Lung (tissue), 12 donors: ENCODE data around the gene FANCC. TPM values are rescaled to one million over a fixed set of nuclear protein-coding genes. Genes with fewer than 3 reads are reported as not detected.

Source experiments
- ATAC-seq: fragments of 200-7000 bp; cut with Tn5 transposase; one replicate; pipeline ENCODE4 v1.9.1; 2020; ENCODE audit warnings: moderate number of reproducible peaks; ENCODE audit not compliant: insufficient read depth, low FRiP score
- DNase-seq, 3 donors: peaks; one replicate each; pipeline ENCODE4 v3.0.0-alpha.2; 2013 to 2017
- H3K27ac ChIP-seq, 2 donors: one replicate each; pipeline ENCODE4 v1.5.1; 2013; ENCODE audit warnings: mild to moderate bottlenecking in 2 of 2, moderate library complexity in 2 of 2, control low read depth in 1 of 2, inconsistent platforms in 1 of 2, low read depth in 1 of 2, low read length in 1 of 2
- H3K27me3 ChIP-seq, 3 donors: one replicate each; pipeline ENCODE4 v1.5.1; 2013; ENCODE audit warnings: low read length in 2 of 3; ENCODE audit not compliant: control insufficient read depth in 3 of 3, insufficient read depth in 3 of 3
- H3K36me3 ChIP-seq, 4 donors: one replicate each; pipeline ENCODE4 v1.5.1; 2013; ENCODE audit warnings: low read length in 4 of 4, mild to moderate bottlenecking in 1 of 4, moderate library complexity in 1 of 4; ENCODE audit not compliant: control insufficient read depth in 4 of 4, insufficient read depth in 4 of 4
- H3K4me1 ChIP-seq, 5 donors: one replicate each; pipeline ENCODE4 v1.5.1; 2013; ENCODE audit warnings: low read length in 5 of 5, mild to moderate bottlenecking in 2 of 5, moderate library complexity in 1 of 5; ENCODE audit not compliant: control insufficient read depth in 5 of 5, insufficient read depth in 5 of 5
- H3K4me3 ChIP-seq: one replicate; pipeline ENCODE4 v1.5.1; 2013; ENCODE audit warnings: mild to moderate bottlenecking, control low read depth, moderate library complexity
- H3K9ac ChIP-seq, 2 donors: one replicate each; pipeline ENCODE4 v1.5.1; 2013; ENCODE audit warnings: low read length in 2 of 2, control low read depth in 1 of 2; ENCODE audit not compliant: insufficient read depth in 1 of 2
- H3K9me3 ChIP-seq, 4 donors: one replicate each; pipeline ENCODE4 v1.5.1; 2013; ENCODE audit warnings: low read length in 3 of 4, mild to moderate bottlenecking in 1 of 4, moderate library complexity in 1 of 4; ENCODE audit not compliant: control insufficient read depth in 4 of 4, insufficient read depth in 3 of 4
- CTCF ChIP-seq: IDR thresholded peaks from 2 replicates; pipeline ENCODE4 v1.5.1; 2012; ENCODE audit warnings: mild to moderate bottlenecking; ENCODE audit errors: control extremely low read depth, extremely low read depth
- WGBS, 2 donors: extraction: QIAGEN DNeasy Blood & Tissue Kit; methylation state at CpG; one replicate each; pipeline ENCODE4 v1.1.7; 2013; 5-methylcytosine and 5-hydroxymethylcytosine counted together
- polyA plus RNA-seq, 2 donors: library from polyadenylated mRNA; stranded (reverse); fragments of 200-250 nt; gene quantifications; one replicate each; pipeline ENCODE4 v1.2.1, GENCODE V29; 2013
- total RNA-seq, 2 donors: library from RNA; depleted of rRNA in 1 of 2; stranded (reverse); fragments of >200 nt in 1 of 2; gene quantifications; one replicate each; pipeline ENCODE4 v1.2.1, GENCODE V29; 2014 to 2021
- donor health status: control.
- donor health status: control.
- donor health status: Bipolar disorder and iron deficiency.
- donor health status: healthy.
- donor health status: DM: yes; HTN: yes; CAD: no.

Gene FANCC
- total and polyA plus RNA-seq, 4 donors = 4.4 to 20.0 (median 8.7) TPM

- no peak overlapping the region for H3K4me3 ChIP-seq
- peaks cover 0 to 39% (median 9%) of the 10 kb centered on the region in 5 donors for H3K4me1 ChIP-seq
- WGBS, 2 donors = 87 to 91% methylated on average over 5 of the region's 5 CpGs
- peak overlapping the region in 1 of 2 donors; percentile 15 for H3K9ac ChIP-seq
- no peaks in the 10 kb centered on the region for H3K36me3 ChIP-seq
- ATAC-seq (no peak), DNase-seq (no peak)
- no peak for TF ChIP-seq CTCF
- no peak overlapping the region for H3K27ac ChIP-seq
- H3K9me3 ChIP-seq = no peaks in the 10 kb centered on the region
- no peaks in the 10 kb centered on the region for H3K27me3 ChIP-seq
Measured at GRCh38 chr9:95202076-95202681, 115.3 kb downstream of the FANCC start.

- 84 to 88% methylated on average over 4 of the region's 4 CpGs for WGBS, 2 donors
- no peak overlapping the region for H3K9ac ChIP-seq
Measured at GRCh38 chr9:95201206-95201605, 116.3 kb downstream of the FANCC start.

GRCh38 chr9:95197692-95198271 lies 119.7 kb downstream of the FANCC start:
- Histone ChIP-seq H3K9me3 (no peaks in the 10 kb centered on the region), H3K27me3 (no peaks in the 10 kb centered on the region), H3K9ac (no peak overlapping the region), H3K36me3 (no peaks in the 10 kb centered on the region), H3K4me3 (no peak overlapping the region), H3K4me1 (peaks cover 0 to 22% (median 9%) of the 10 kb centered on the region in 5 donors), H3K27ac (no peak overlapping the region)
- ATAC-seq = no peak
- WGBS, 2 donors = 68 to 78% methylated on average over 3 of the region's 3 CpGs
- TF ChIP-seq CTCF = no peak
- DNase-seq = peak in 1 of 3 donors; percentile 25

More at GRCh38 chr9:95201206-95201605, 116.3 kb downstream of the FANCC start:
- peaks cover 0 to 34% (median 11%) of the 10 kb centered on the region in 5 donors for H3K4me1 ChIP-seq
- H3K9me3 ChIP-seq = no peaks in the 10 kb centered on the region
- no peak overlapping the region for H3K4me3 ChIP-seq
- peak in 1 of 3 donors; percentile 68 for DNase-seq
- TF ChIP-seq CTCF = no peak
- no peaks in the 10 kb centered on the region for H3K27me3 ChIP-seq
- H3K36me3 ChIP-seq = no peaks in the 10 kb centered on the region
- no peak overlapping the region for H3K27ac ChIP-seq
- no peak for ATAC-seq
